ENCODE results near the gene ZFPL1. TPM values are rescaled to one million over a fixed set of nuclear protein-coding genes. Genes with fewer than 3 reads are reported as not detected.

The ZFPL1 gene
- total RNA-seq, 2 experiments from 2014 or later, result 38.4 to 43.9 TPM

GRCh38 chr11:65043881-65044501 lies 40.0 kb upstream of the ZFPL1 start:
- ChIA-PET CTCF (ENCODE audit: unreplicated experiment) (no interaction called here), POLR2A (no interaction called here)
- Histone ChIP-seq H3K9me3 (ENCODE audit: low read length) (no peaks in the 10 kb centered on the region), H2AFZ (ENCODE audit: low read length) (no peak overlapping the region), H3K4me3 (ENCODE audit: low read depth, low read length, poor library complexity, severe bottlenecking) (no peak overlapping the region), H3K4me2 (ENCODE audit: low read length) (no peak overlapping the region), H3K9me2 (ENCODE audit: insufficient read depth, low read length) (no peaks in the 10 kb centered on the region), H3K27ac (ENCODE audit: low read depth, low read length, poor library complexity, severe bottlenecking) (no peak overlapping the region), H4K20me1 (ENCODE audit: insufficient read depth, low read length) (no peaks in the 10 kb centered on the region), H3K79me2 (ENCODE audit: insufficient read depth, low read depth, low read length) (peaks cover 23% of the 10 kb centered on the region; the same call in 1 of the 2 replicates), H3K36me3 (ENCODE audit: insufficient read depth, low read length) (peaks cover 51% of the 10 kb centered on the region), H3K4me1 (ENCODE audit: insufficient read depth, low read length, poor library complexity, severe bottlenecking) (peaks cover 27% of the 10 kb centered on the region)
- DNase-seq (ENCODE audit: low spot score), result no peak
- no peak for TF ChIP-seq EZH2phosphoT487 (IDR thresholded peaks at IDR 0.05; ENCODE audit: borderline replicate concordance, low read depth, low read length)
- TF ChIP-seq CTCF (conservative IDR thresholded peaks at IDR 0.05; ENCODE audit: low read length), result no peak
- BruUV-seq (replicated peaks), result no TSS peak
- intact Hi-C loops (cut with micrococcal nuclease; ENCODE audit: unreplicated experiment), result no loop called here

GRCh38 chr11:65045061-65045460 lies 39.0 kb upstream of the ZFPL1 start:
- peaks cover 23% of the 10 kb centered on the region; the same call in 1 of the 2 replicates for H3K79me2 ChIP-seq (ENCODE audit: insufficient read depth, low read depth, low read length)
- ChIA-PET POLR2A (no interaction called here), CTCF (ENCODE audit: unreplicated experiment) (no interaction called here)
- BruUV-seq (replicated peaks), result no TSS peak
- intact Hi-C loops (cut with micrococcal nuclease; ENCODE audit: unreplicated experiment), result no loop called here
- peaks cover 18% of the 10 kb centered on the region for H3K4me1 ChIP-seq (ENCODE audit: insufficient read depth, low read length, poor library complexity, severe bottlenecking)
- DNase-seq (ENCODE audit: low spot score), result no peak
- H3K36me3 ChIP-seq (ENCODE audit: insufficient read depth, low read length), result peaks cover 44% of the 10 kb centered on the region
- H4K20me1 ChIP-seq (ENCODE audit: insufficient read depth, low read length), result no peaks in the 10 kb centered on the region
- no peak overlapping the region for H3K4me2 ChIP-seq (ENCODE audit: low read length)
- H2AFZ ChIP-seq (ENCODE audit: low read length), result no peak overlapping the region
- H3K4me3 ChIP-seq (ENCODE audit: low read depth, low read length, poor library complexity, severe bottlenecking), result no peak overlapping the region
- H3K9me3 ChIP-seq (ENCODE audit: low read length), result no peaks in the 10 kb centered on the region
- no peak overlapping the region for H3K27ac ChIP-seq (ENCODE audit: low read depth, low read length, poor library complexity, severe bottlenecking)
- no peaks in the 10 kb centered on the region for H3K9me2 ChIP-seq (ENCODE audit: insufficient read depth, low read length)
- TF ChIP-seq EZH2phosphoT487 (IDR thresholded peaks at IDR 0.05; ENCODE audit: borderline replicate concordance, low read depth, low read length), result no peak

- Histone ChIP-seq H3K36me3 (ENCODE audit: insufficient read depth, low read length) (peaks cover 43% of the 10 kb centered on the region), H3K4me2 (ENCODE audit: low read length) (no peak overlapping the region), H3K27ac (ENCODE audit: low read depth, low read length, poor library complexity, severe bottlenecking) (no peak overlapping the region), H4K20me1 (ENCODE audit: insufficient read depth, low read length) (no peaks in the 10 kb centered on the region), H3K9me2 (ENCODE audit: insufficient read depth, low read length) (no peaks in the 10 kb centered on the region), H3K4me3 (ENCODE audit: low read depth, low read length, poor library complexity, severe bottlenecking) (no peak overlapping the region), H3K4me1 (ENCODE audit: insufficient read depth, low read length, poor library complexity, severe bottlenecking) (peaks cover 12% of the 10 kb centered on the region), H2AFZ (ENCODE audit: low read length) (no peak overlapping the region), H3K9me3 (ENCODE audit: low read length) (no peaks in the 10 kb centered on the region), H3K79me2 (ENCODE audit: insufficient read depth, low read depth, low read length) (peaks cover 23% of the 10 kb centered on the region; the same call in 1 of the 2 replicates)
- ChIA-PET CTCF (ENCODE audit: unreplicated experiment) (no interaction called here), POLR2A (no interaction called here)
- intact Hi-C loops (cut with micrococcal nuclease; ENCODE audit: unreplicated experiment), result no loop called here
- BruUV-seq (replicated peaks), result no TSS peak
- DNase-seq (ENCODE audit: low spot score), result no peak
- no peak for TF ChIP-seq EZH2phosphoT487 (IDR thresholded peaks at IDR 0.05; ENCODE audit: borderline replicate concordance, low read depth, low read length)
- TF ChIP-seq CTCF (conservative IDR thresholded peaks at IDR 0.05; ENCODE audit: low read length), result no peak
These were observed 38.3 kb upstream of the ZFPL1 start for GRCh38 chr11:65045728-65046127.
